RWPE1 (cell line): Measurements from ENCODE around the gene GOLPH3L.

Experiments
- CTCF ChIA-PET: fragments of 350-600 bp; sonication (Branson Sonifier 250); formaldehyde crosslinking; extraction: SDS; loops from one replicate; lab custom pipeline; 2021; lab: Yijun Ruan, JAX
- POLR2A ChIA-PET: fragments of 400-600 bp; formaldehyde crosslinking; extraction: SDS; loops from one replicate; lab custom pipeline; 2020; ENCODE audit warnings: antibody characterized with exemption; ENCODE audit not compliant: low non-redundant PET; lab: Yijun Ruan, JAX
- DNase-seq: peaks from one replicate; pipeline ENCODE4 v3.0.0; 2012; ENCODE audit warnings: low spot score
- H3K27ac ChIP-seq: fragments of 450-650 bp; 2 replicates; pipeline ENCODE4 v1.5.1; 2017
- CTCF ChIP-seq: fragments of 450-650 bp; conservative IDR thresholded peaks from 2 replicates; pipeline ENCODE4 v1.5.1; 2017; ENCODE audit warnings: low read depth, mild to moderate bottlenecking

GOLPH3L gene

GRCh38 chr1:150596976-150597375 is 100.0 kb downstream of the GOLPH3L start:
- ChIA-PET POLR2A (no interaction called here), CTCF (no interaction called here)
- peak overlapping the region; percentile 50 for H3K27ac ChIP-seq
- no peak for TF ChIP-seq CTCF
- DNase-seq = no peak
